Lung (tissue), 12 donors: ENCODE data around the gene HYLS1. TPM values are rescaled to one million over a fixed set of nuclear protein-coding genes. Genes with fewer than 3 reads are reported as not detected.
A peak's percentile ranks its signal among the peaks of the same experiment; 100 is the strongest.

Source experiments
- ATAC-seq: fragments of 200-7000 bp; cut with Tn5 transposase; one replicate; pipeline ENCODE4 v1.9.1; 2020; ENCODE audit warnings: moderate number of reproducible peaks; ENCODE audit not compliant: insufficient read depth, low FRiP score
- DNase-seq, 3 donors: peaks; one replicate each; pipeline ENCODE4 v3.0.0-alpha.2; 2013 to 2017
- H3K27ac ChIP-seq, 2 donors: one replicate each; pipeline ENCODE4 v1.5.1; 2013; ENCODE audit warnings: mild to moderate bottlenecking in 2 of 2, moderate library complexity in 2 of 2, control low read depth in 1 of 2, inconsistent platforms in 1 of 2, low read depth in 1 of 2, low read length in 1 of 2
- H3K27me3 ChIP-seq, 3 donors: one replicate each; pipeline ENCODE4 v1.5.1; 2013; ENCODE audit warnings: low read length in 2 of 3; ENCODE audit not compliant: control insufficient read depth in 3 of 3, insufficient read depth in 3 of 3
- H3K36me3 ChIP-seq, 4 donors: one replicate each; pipeline ENCODE4 v1.5.1; 2013; ENCODE audit warnings: low read length in 4 of 4, mild to moderate bottlenecking in 1 of 4, moderate library complexity in 1 of 4; ENCODE audit not compliant: control insufficient read depth in 4 of 4, insufficient read depth in 4 of 4
- H3K4me1 ChIP-seq, 5 donors: one replicate each; pipeline ENCODE4 v1.5.1; 2013; ENCODE audit warnings: low read length in 5 of 5, mild to moderate bottlenecking in 2 of 5, moderate library complexity in 1 of 5; ENCODE audit not compliant: control insufficient read depth in 5 of 5, insufficient read depth in 5 of 5
- H3K4me3 ChIP-seq: one replicate; pipeline ENCODE4 v1.5.1; 2013; ENCODE audit warnings: mild to moderate bottlenecking, control low read depth, moderate library complexity
- H3K9ac ChIP-seq, 2 donors: one replicate each; pipeline ENCODE4 v1.5.1; 2013; ENCODE audit warnings: low read length in 2 of 2, control low read depth in 1 of 2; ENCODE audit not compliant: insufficient read depth in 1 of 2
- H3K9me3 ChIP-seq, 4 donors: one replicate each; pipeline ENCODE4 v1.5.1; 2013; ENCODE audit warnings: low read length in 3 of 4, mild to moderate bottlenecking in 1 of 4, moderate library complexity in 1 of 4; ENCODE audit not compliant: control insufficient read depth in 4 of 4, insufficient read depth in 3 of 4
- CTCF ChIP-seq: IDR thresholded peaks from 2 replicates; pipeline ENCODE4 v1.5.1; 2012; ENCODE audit warnings: mild to moderate bottlenecking; ENCODE audit errors: control extremely low read depth, extremely low read depth
- WGBS, 2 donors: extraction: QIAGEN DNeasy Blood & Tissue Kit; methylation state at CpG; one replicate each; pipeline ENCODE4 v1.1.7; 2013; 5-methylcytosine and 5-hydroxymethylcytosine counted together
- polyA plus RNA-seq, 2 donors: library from polyadenylated mRNA; stranded (reverse); fragments of 200-250 nt; gene quantifications; one replicate each; pipeline ENCODE4 v1.2.1, GENCODE V29; 2013
- total RNA-seq, 2 donors: library from RNA; depleted of rRNA in 1 of 2; stranded (reverse); fragments of >200 nt in 1 of 2; gene quantifications; one replicate each; pipeline ENCODE4 v1.2.1, GENCODE V29; 2014 to 2021
- donor health status: control.
- donor health status: control.
- donor health status: Bipolar disorder and iron deficiency.
- donor health status: healthy.
- donor health status: DM: yes; HTN: yes; CAD: no.

HYLS1 gene
- total and polyA plus RNA-seq, 4 donors = 1.5 to 2.6 (median 2.0) TPM

- DNase-seq = peak in 1 of 3 donors; percentile 13
- H3K27ac ChIP-seq = no peak overlapping the region
- H3K36me3 ChIP-seq = no peaks in the 10 kb centered on the region
These were observed 44.2 kb downstream of the HYLS1 start for GRCh38 chr11:125931668-125932067.

GRCh38 chr11:125932301-125932700 is 44.8 kb downstream of the HYLS1 start:
- no peak overlapping the region for H3K4me3 ChIP-seq
- no peaks in the 10 kb centered on the region for H3K27me3 ChIP-seq
- TF ChIP-seq CTCF = no peak
- no peak overlapping the region for H3K9ac ChIP-seq
- no peaks in the 10 kb centered on the region for H3K36me3 ChIP-seq
- H3K27ac ChIP-seq = no peak overlapping the region
- no peaks in the 10 kb centered on the region for H3K9me3 ChIP-seq
- DNase-seq (no peak), ATAC-seq (no peak)
- peaks cover 0 to 15% (median 0%) of the 10 kb centered on the region in 5 donors for H3K4me1 ChIP-seq
- 77 to 88% methylated on average over 9 of the region's 9 CpGs for WGBS, 2 donors

More at GRCh38 chr11:125931668-125932067, 44.2 kb downstream of the HYLS1 start:
- no peak overlapping the region for H3K4me3 ChIP-seq
- no peaks in the 10 kb centered on the region for H3K9me3 ChIP-seq
- peaks cover 0 to 15% (median 0%) of the 10 kb centered on the region in 5 donors for H3K4me1 ChIP-seq
- no peak for ATAC-seq
- H3K9ac ChIP-seq = no peak overlapping the region
- WGBS, 2 donors = 77 to 85% methylated on average over 6 of the region's 6 CpGs
- H3K27me3 ChIP-seq = no peaks in the 10 kb centered on the region
- no peak for TF ChIP-seq CTCF

- WGBS, 2 donors = 68 to 72% methylated on average over 12 of the region's 12 CpGs
- no peaks in the 10 kb centered on the region for H3K9me3 ChIP-seq
- H3K4me3 ChIP-seq = no peak overlapping the region
- H3K27ac ChIP-seq = no peak overlapping the region
- H3K4me1 ChIP-seq = peaks cover 0 to 15% (median 1%) of the 10 kb centered on the region in 5 donors
- H3K9ac ChIP-seq = no peak overlapping the region
- no peak for ATAC-seq
- no peaks in the 10 kb centered on the region for H3K36me3 ChIP-seq
- DNase-seq = peak in 1 of 3 donors; percentile 17
- no peak for TF ChIP-seq CTCF
- no peaks in the 10 kb centered on the region for H3K27me3 ChIP-seq
These were observed 45.8 kb downstream of the HYLS1 start for GRCh38 chr11:125933030-125933813.
